SK-N-SH (cell line): Measurements from ENCODE around the gene KDM6B. TPM values are rescaled to one million over a fixed set of nuclear protein-coding genes. Genes with fewer than 3 reads are reported as not detected.

Source experiments
- CTCF ChIA-PET: fragments of 300-600, 350-600 bp; formaldehyde crosslinking; extraction: SDS; loops from one replicate; lab custom pipeline; 2021; lab: Yijun Ruan, JAX
- POLR2A ChIA-PET: fragments of 350-600 bp; sonication (Branson Sonifier 250); formaldehyde crosslinking; extraction: SDS; loops from one replicate; lab custom pipeline; 2020; ENCODE audit warnings: antibody characterized with exemption, inconsistent platforms; lab: Yijun Ruan, JAX
- DNase-seq: peaks from one replicate; pipeline ENCODE4 v3.0.0; 2012
- H2AFZ ChIP-seq: fragments of 200-600 bp; sonication (generic); 2 replicates; pipeline ENCODE4 v1.8.1; 2016; ENCODE audit warnings: antibody characterized with exemption, mild to moderate bottlenecking, low read depth
- H3F3A ChIP-seq: fragments of 200-600 bp; sonication (generic); replicated peaks from 2 replicates; pipeline ENCODE3; 2016; ENCODE audit warnings: antibody characterized with exemption, mild to moderate bottlenecking; ENCODE audit not compliant: insufficient read depth
- H3K27ac ChIP-seq, 2 experiments: fragments of 200-500 bp in 1 of 2; fragments of 200-600 bp in 1 of 2; sonication (Bioruptor generic) in 1 of 2; sonication (generic), shearing (Covaris generic) in 1 of 2; 2 replicates each; pipeline versions ENCODE4 v1.5.1 to v1.6.1; 2014 to 2016; ENCODE audit warnings: low read depth in 2 of 2, inconsistent platforms in 1 of 2, low read length in 1 of 2, mild to moderate bottlenecking in 1 of 2, mixed read lengths in 1 of 2
- H3K27me3 ChIP-seq: fragments of 200-600 bp; sonication (generic), shearing (Covaris generic); 2 replicates; pipeline ENCODE4 v1.6.1; 2016; ENCODE audit warnings: mixed run types; ENCODE audit not compliant: insufficient read depth
- H3K36me3 ChIP-seq, 2 experiments: fragments of 200-500 bp in 1 of 2; fragments of 200-600 bp in 1 of 2; sonication (Bioruptor generic) in 1 of 2; sonication (generic) in 1 of 2; replicated peaks in 1 of 2; 2 replicates each; pipeline versions ENCODE3 to v1.5.1; 2014 to 2016; ENCODE audit warnings: low read length in 1 of 2, mild to moderate bottlenecking in 1 of 2; ENCODE audit not compliant: insufficient read depth in 2 of 2, control insufficient read depth in 1 of 2
- H3K4me1 ChIP-seq, 2 experiments: fragments of 200-500 bp in 1 of 2; fragments of 200-600 bp in 1 of 2; sonication (Bioruptor generic) in 1 of 2; sonication (generic), shearing (Covaris generic) in 1 of 2; 2 replicates each; pipeline versions ENCODE4 v1.5.1 to v1.6.1; 2014 to 2016; ENCODE audit warnings: low read depth in 1 of 2, low read length in 1 of 2, mixed run types in 1 of 2; ENCODE audit not compliant: insufficient read depth in 2 of 2, control insufficient read depth in 1 of 2
- H3K4me2 ChIP-seq: fragments of 200-600 bp; sonication (generic), shearing (Covaris generic); 2 replicates; pipeline ENCODE4 v1.6.1; 2017; ENCODE audit warnings: mixed run types
- H3K4me3 ChIP-seq, 2 experiments: fragments of 200-500 bp in 1 of 2; fragments of 200-600 bp in 1 of 2; sonication (Bioruptor generic) in 1 of 2; sonication (generic), shearing (Covaris generic) in 1 of 2; 2 replicates each; pipeline versions ENCODE4 v1.5.1 to v1.8.1; 2014 to 2016; ENCODE audit warnings: low read depth in 2 of 2, inconsistent platforms in 1 of 2, low read length in 1 of 2, mild to moderate bottlenecking in 1 of 2, mixed read lengths in 1 of 2, moderate library complexity in 1 of 2
- H3K79me2 ChIP-seq: fragments of 200-600 bp; sonication (generic); 2 replicates; pipeline ENCODE4 v1.8.1; 2017; ENCODE audit warnings: mild to moderate bottlenecking; ENCODE audit not compliant: insufficient read depth
- H3K9ac ChIP-seq: fragments of 200-600 bp; sonication (generic); 2 replicates; pipeline ENCODE4 v1.6.1; 2017; ENCODE audit warnings: mixed run types
- H3K9me2 ChIP-seq: fragments of 200-600 bp; sonication (generic); 2 replicates; pipeline ENCODE4 v1.6.1; 2017; ENCODE audit warnings: mixed run types
- H3K9me3 ChIP-seq: fragments of 200-600 bp; sonication (generic); 2 replicates; pipeline ENCODE4 v1.6.1; 2017; ENCODE audit warnings: mixed run types, mild to moderate bottlenecking, moderate library complexity
- H4K20me1 ChIP-seq: fragments of 200-600 bp; sonication (generic); 2 replicates; pipeline ENCODE4 v1.6.1; 2017; ENCODE audit warnings: mild to moderate bottlenecking, mixed run types; ENCODE audit not compliant: insufficient read depth
- CHD2 ChIP-seq: fragments of 150-350 bp; IDR thresholded peaks from 2 replicates; pipeline ENCODE4 v1.6.1; 2018; ENCODE audit warnings: low read length; ENCODE audit not compliant: partially characterized antibody
- CTCF ChIP-seq: fragments of 200-600 bp; sonication (generic); IDR thresholded peaks from 2 replicates; pipeline ENCODE4 v1.6.1; 2017; ENCODE audit warnings: antibody characterized with exemption, mild to moderate bottlenecking, moderate library complexity
- ELF1 ChIP-seq: IDR thresholded peaks from 2 replicates; pipeline ENCODE4 v1.4.0; 2012
- FOSL2 ChIP-seq: IDR thresholded peaks from 2 replicates; pipeline ENCODE4 v1.4.0; 2012; ENCODE audit warnings: low read depth, mild to moderate bottlenecking, moderate library complexity, borderline replicate concordance
- GABPA ChIP-seq: IDR thresholded peaks from 2 replicates; pipeline ENCODE4 v1.4.0; 2012; ENCODE audit warnings: low read depth, mild to moderate bottlenecking
- GATA2 ChIP-seq: sonication (generic); formaldehyde crosslinking; IDR thresholded peaks from 2 replicates; pipeline ENCODE4 v1.5.0; 2020; ENCODE audit warnings: mild to moderate bottlenecking, missing genetic modification reagents
- IRF3 ChIP-seq: fragments of 150-350 bp; IDR thresholded peaks from 2 replicates; pipeline ENCODE4 v1.6.1; 2016; ENCODE audit warnings: mild to moderate bottlenecking, low read depth, low read length
- JUND ChIP-seq: IDR thresholded peaks from 2 replicates; pipeline ENCODE4 v1.4.0; 2012
- MXI1 ChIP-seq: IDR thresholded peaks from 2 replicates; pipeline ENCODE4 v1.6.1; 2012; ENCODE audit warnings: mild to moderate bottlenecking, low read depth, low read length, improper control_type of control experiment
- NRF1 ChIP-seq: IDR thresholded peaks from 2 replicates; pipeline ENCODE4 v1.6.1; 2012; ENCODE audit warnings: low read depth, mild to moderate bottlenecking, low read length
- POLR2AphosphoS5 ChIP-seq: IDR thresholded peaks from 2 replicates; pipeline ENCODE4 v1.6.1; 2012; ENCODE audit warnings: low read depth, low read length
- RAD21 ChIP-seq: IDR thresholded peaks from 2 replicates; pipeline ENCODE4 v1.6.1; 2012; ENCODE audit warnings: mild to moderate bottlenecking, low read length
- RCOR1 ChIP-seq: fragments of 150-350 bp; IDR thresholded peaks from 2 replicates; pipeline ENCODE4 v1.6.1; 2017; ENCODE audit warnings: antibody characterized with exemption, low read length
- REST ChIP-seq: IDR thresholded peaks from 2 replicates; pipeline ENCODE4 v1.6.1; 2012; ENCODE audit warnings: mild to moderate bottlenecking, low read depth, low read length, moderate library complexity
- RFX5 ChIP-seq: IDR thresholded peaks from 2 replicates; pipeline ENCODE4 v1.6.1; 2012; ENCODE audit warnings: mild to moderate bottlenecking, improper control_type of control experiment, low read length
- SIN3A ChIP-seq: IDR thresholded peaks from 2 replicates; pipeline ENCODE4 v1.6.1; 2012; ENCODE audit warnings: low read depth, mild to moderate bottlenecking, low read length, moderate library complexity, borderline replicate concordance
- SMC3 ChIP-seq: IDR thresholded peaks from 2 replicates; pipeline ENCODE4 v1.6.1; 2012; ENCODE audit warnings: low read depth, low read length, improper control_type of control experiment
- TAF1 ChIP-seq: IDR thresholded peaks from 2 replicates; pipeline ENCODE4 v1.6.1; 2012; ENCODE audit warnings: low read depth, mild to moderate bottlenecking, low read length, moderate library complexity, borderline replicate concordance
- USF1 ChIP-seq: IDR thresholded peaks from 2 replicates; pipeline ENCODE4 v1.4.0; 2012; ENCODE audit warnings: low read depth, borderline replicate concordance
- USF2 ChIP-seq: fragments of 150-350 bp; IDR thresholded peaks from 2 replicates; pipeline ENCODE4 v1.6.1; 2017; ENCODE audit warnings: antibody characterized with exemption, low read length, low read depth, borderline replicate concordance
- ZBTB33 ChIP-seq: IDR thresholded peaks from 2 replicates; pipeline ENCODE4 v1.4.0; 2012; ENCODE audit warnings: low read depth, borderline replicate concordance
- WGBS: methylation state at CpG from one replicate; pipeline ENCODE4 v1.1.6; 2017; ENCODE audit warnings: low lambda C conversion rate; 5-methylcytosine and 5-hydroxymethylcytosine counted together
- polyA plus RNA-seq, 3 experiments: library from polyadenylated mRNA; depleted of rRNA; stranded (reverse); fragments of >200 nt; gene quantifications; 2 replicates each; pipeline ENCODE4 v1.2.3, GENCODE V29; 2012

KDM6B gene
- polyA plus RNA-seq, 1 of the 3 experiments (the other 2 are of a cell fraction), result 2.6 TPM

- TF ChIP-seq SMC3, result no peak
- TF ChIP-seq RAD21, result no peak
- TF ChIP-seq, all 33 proteins: peak for 0
These were observed 22.8 kb upstream of the KDM6B start (continued) for GRCh38 chr17:7811251-7811650.

- no peak for TF ChIP-seq GABPA
- no peak for TF ChIP-seq GATA2 (CRISPR knock-in tag)
- no peak for TF ChIP-seq SIN3A
- no peak for TF ChIP-seq USF2
- no peak for TF ChIP-seq ELF1
- no peak for TF ChIP-seq ZBTB33
- TF ChIP-seq RFX5, result no peak
- no peak for TF ChIP-seq CTCF
- no peak for TF ChIP-seq RCOR1
- no peak for TF ChIP-seq CHD2
- no peak for TF ChIP-seq FOSL2
- TF ChIP-seq USF1, result no peak
- TF ChIP-seq IRF3, result no peak
- TF ChIP-seq REST, result no peak
- TF ChIP-seq TAF1, result no peak
- TF ChIP-seq POLR2AphosphoS5, result no peak
- TF ChIP-seq JUND, result no peak
- TF ChIP-seq NRF1, result no peak
- TF ChIP-seq MXI1, result no peak
These were observed 19.0 kb upstream of the KDM6B start for GRCh38 chr17:7814969-7815368.

More at GRCh38 chr17:7814969-7815368, 19.0 kb upstream of the KDM6B start:
- ChIA-PET POLR2A (no interaction called here), CTCF (interaction anchor here (0.8 to 2.0 kb wide), 3 partner anchors 11 to 259 kb away, joined by 3 to 12 read pairs (median 4); no protein-coding TSS in a partner anchor)
- H3K4me2 ChIP-seq, result no peak overlapping the region
- H3K4me1 ChIP-seq, result peaks cover 0 to 8% of the 10 kb centered on the region in 2 experiments; a peak in 1 of 4 replicates
- no peaks in the 10 kb centered on the region for H3K79me2 ChIP-seq
- H3F3A ChIP-seq, result no peaks in the 10 kb centered on the region
- no peak overlapping the region for H2AFZ ChIP-seq
- no peak overlapping the region for H3K4me3 ChIP-seq
- no peaks in the 10 kb centered on the region for H3K9me2 ChIP-seq
- no peaks in the 10 kb centered on the region for H3K36me3 ChIP-seq
- no peaks in the 10 kb centered on the region for H3K9me3 ChIP-seq
- H4K20me1 ChIP-seq, result no peaks in the 10 kb centered on the region
- no peak for DNase-seq
- 81% methylated on average over 5 of the region's 5 CpGs for WGBS
- no peak overlapping the region for H3K9ac ChIP-seq
- no peaks in the 10 kb centered on the region for H3K27me3 ChIP-seq
- H3K27ac ChIP-seq, result no peak overlapping the region
